Measurements from ENCODE around the gene ZNF638.

The ZNF638 gene

DNA sequence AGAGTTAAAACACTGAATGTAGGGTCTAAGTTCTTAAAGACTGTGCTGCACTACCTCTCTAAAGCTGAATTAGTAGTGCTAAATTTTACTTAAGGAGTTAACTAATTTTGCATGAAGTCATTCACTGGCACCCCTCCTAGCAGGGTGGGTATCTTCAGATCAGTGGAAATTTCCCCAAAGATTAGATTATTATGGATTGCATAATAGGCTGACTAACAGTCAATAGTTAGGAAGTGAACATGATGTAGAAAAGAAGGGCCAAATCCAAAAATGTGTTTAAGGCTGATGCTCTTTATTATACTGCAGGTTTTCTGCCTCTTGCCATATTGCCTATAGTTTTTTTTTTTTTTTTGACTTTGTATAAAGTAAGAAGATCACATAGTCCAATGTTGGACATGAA is 5.2 kb downstream of the ZNF638 start:
- no peak for DNase-seq (ENCODE audit: low read depth)

DNA sequence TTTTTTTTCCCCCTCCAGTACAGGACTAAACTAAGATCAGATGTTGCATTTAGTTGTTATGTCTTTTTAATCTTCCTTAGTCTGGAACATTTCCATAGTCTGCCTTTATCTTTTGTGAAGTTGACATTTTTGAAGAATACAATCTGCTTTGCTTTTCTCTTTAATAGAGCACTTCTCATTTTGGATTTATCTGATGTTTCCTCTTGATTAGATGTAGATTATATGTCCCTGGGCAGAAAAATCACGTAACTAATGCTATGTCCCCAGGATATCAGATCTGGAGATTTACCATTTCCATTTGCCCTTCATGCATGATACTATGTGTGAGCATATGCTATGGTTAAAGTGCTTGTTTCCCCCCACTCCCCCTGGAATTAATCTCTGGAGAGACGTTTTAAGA is 6.2 kb downstream of the ZNF638 start:
- DNase-seq (ENCODE audit: low read depth): no peak

DNA sequence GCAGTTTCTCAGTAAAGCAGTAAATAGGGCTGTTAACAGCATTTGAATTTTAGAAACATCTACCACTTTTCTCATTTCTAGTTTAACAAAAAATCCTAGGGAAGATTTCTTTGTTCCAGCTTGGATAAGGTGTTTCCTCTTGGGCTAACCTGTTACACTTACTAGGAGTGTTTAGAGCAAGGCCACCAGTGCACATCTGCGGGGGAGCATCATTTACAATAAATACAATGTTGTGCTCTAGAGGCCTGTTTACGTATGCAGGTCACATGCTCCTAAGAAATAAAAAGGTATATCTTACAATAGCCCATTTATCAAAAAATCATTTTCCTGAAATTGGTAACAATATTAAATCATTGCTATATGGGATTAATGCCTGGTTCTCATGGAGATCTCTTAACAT is 8.1 kb downstream of the ZNF638 start:
- DNase-seq (ENCODE audit: low read depth): no peak

DNA sequence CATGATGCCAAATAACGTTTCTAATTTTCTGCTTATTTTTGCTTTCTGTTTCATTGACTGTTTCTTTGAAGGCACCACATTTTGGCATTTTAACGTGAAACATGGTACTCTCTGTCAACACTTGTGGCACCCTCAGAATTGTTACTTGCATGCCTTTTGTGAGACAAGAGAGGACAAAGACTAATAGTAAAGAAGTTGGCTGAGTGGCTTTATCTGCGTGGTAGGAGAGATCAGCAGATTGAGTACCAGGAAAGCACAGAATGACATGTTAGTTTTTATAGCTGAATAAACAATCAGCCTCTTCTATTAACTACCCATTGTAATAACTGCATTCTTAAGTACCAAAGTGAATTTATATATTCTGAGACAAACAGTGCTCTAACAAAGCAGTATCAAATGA is 8.6 kb downstream of the ZNF638 start:
- DNase-seq (ENCODE audit: low read depth): no peak

DNA sequence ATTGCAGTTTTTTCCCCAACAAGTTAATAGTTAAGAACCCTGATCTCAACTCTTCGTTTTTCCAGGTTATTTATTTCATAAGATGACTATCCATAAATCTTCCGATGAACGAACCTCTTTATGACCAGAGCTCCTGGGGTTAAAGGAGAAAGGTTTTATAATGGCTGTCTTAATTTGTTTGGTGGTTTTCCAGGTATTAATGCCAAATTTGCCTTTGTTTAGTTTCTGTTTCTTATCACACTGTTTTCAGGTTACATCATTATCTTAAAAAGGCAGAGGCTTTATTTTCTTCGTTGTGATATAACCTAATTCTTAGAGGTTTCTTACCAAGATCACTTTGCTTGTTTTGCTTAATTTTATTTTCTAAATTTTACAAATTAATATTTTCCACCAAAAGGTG is 10.1 kb downstream of the ZNF638 start:
- no peak for DNase-seq (ENCODE audit: low read depth)

DNA sequence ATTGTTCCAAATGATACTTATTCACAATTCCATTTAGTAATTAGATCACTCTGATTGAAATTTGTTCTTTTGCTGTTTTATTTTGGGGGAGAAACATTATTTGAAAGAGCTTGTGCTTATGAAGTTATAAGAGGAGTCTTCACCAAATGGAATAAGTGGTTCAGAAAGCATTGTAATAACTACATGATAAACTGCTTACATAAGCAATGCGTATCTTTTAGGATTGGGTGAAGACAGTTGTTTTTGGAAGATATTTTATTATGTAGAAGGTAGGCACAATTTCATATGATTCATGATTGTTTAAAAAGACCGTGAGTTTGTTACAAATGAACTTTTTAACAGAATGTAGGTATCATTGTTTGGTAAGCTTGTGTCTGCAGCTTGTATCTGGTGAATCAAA is 14.5 kb downstream of the ZNF638 start:
- no peak for DNase-seq (ENCODE audit: low read depth)

DNA sequence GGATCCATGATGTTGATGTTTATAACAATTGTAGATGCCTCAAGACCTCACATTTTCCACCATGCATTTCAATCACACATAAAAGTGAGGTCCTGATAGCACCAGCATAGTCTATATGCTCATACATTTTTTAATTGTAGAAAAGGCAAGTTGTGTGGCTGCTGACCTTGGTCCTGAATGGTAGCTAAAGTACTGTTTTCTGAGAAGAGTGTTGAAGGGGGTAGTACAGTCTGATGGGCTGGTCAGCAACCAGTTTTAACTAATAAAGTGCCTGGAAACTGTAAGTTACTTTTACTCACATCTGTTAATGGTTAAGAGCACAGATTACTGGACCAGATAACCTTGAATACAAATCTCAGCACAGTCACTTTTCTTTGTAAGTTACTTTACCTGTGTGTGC is 15.9 kb downstream of the ZNF638 start:
- DNase-seq (ENCODE audit: low read depth): no peak

DNA sequence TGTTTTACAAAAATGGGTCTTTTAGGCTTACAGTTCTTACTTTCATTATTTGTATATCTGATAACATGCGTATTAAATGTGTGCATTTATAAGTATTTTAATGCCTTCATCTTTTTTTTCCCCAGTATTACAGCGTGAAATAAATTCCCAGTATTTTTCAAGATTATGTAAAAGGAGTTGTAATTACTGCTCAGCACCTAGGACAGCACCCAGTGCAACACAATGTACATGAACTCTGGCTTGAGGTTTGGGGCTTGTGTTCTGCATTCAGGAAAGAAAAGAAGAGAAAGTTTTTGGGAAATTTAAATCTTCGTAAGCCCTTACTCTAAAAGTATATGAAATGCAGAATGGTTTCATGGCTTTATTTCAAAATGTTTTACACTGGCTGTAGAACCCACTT is 16.7 kb downstream of the ZNF638 start:
- DNase-seq (ENCODE audit: low read depth): no peak

DNA sequence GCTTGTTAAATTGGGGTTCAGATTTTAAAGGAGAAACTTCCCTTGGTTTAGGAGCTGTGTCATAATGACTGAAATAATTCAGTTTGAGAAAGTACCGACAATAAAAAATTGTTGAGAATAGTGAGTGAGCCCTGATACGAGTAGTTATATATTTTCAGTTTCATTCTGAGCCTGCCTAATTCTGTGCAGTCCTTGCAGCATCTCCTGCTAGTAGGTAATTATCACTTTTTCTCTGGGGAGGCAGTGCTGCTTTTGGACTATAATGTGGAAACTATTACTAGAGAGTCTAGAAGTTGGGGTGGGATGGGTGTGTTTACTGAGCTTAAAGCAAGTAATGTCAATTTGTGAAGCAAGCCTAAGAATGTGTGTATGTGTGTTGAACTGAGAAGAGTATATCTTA is 21.7 kb downstream of the ZNF638 start:
- DNase-seq (ENCODE audit: low read depth): no peak

DNA sequence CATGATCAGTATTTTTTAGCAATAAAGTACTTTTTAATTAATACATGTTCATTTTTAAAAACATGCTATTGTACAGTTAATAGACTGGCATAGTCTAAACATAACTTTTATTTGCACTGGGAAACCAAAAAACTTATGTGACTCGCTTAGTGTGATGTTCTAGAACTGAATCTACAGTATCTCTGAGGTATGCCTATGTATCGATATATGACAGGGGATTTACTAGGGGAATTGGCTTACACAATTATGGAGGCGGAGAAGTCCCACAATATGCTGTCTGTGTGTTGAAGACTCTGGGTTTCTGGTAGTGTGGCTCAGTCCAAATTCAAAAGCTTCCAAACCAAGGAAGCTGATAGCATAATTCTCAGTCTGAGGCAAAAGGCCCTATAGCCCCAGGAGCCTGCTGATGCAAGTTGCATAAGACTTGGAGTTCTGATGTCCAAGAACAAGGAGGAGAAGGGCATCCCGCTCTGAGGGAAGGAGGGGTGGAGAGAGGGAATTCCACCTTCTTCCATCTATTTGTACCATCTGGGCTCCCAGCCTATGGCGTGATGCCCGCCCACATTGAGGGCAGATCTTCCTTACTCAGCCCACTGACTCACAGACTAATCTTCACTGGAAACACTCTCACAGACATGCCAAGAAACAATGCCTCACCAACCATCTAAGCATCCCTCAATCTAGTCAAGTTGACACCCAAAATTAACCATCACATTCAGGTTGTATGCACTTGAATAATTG is 27.5 kb downstream of the ZNF638 start:
- no peak for DNase-seq (ENCODE audit: low read depth)

DNA sequence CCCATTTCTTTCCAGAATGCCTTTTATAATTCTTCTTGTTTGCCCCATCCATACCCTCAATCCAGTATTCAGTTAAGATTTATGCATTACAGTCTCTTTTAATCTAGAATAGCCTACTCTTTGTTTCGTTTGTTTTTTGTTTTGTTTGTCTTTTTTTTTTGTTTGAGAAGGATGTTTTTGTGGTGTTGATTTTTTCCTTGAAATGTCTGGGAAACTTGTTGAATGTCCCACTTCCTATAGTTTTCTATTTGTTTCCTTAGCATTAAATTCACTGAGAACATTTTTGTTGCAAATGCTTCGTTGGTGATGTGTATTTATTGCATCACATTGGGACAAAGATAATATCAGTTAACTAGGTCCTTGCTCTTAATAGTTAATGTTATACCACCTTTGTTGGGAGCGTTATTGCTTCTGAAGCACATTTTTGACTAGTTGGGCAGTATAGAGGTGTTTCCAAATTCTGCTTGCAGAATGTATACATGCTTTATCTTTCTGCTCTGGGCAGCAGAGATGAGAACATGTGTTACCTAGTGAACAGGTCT is 28.9 kb downstream of the ZNF638 start:
- no peak for DNase-seq (ENCODE audit: low read depth)

DNA sequence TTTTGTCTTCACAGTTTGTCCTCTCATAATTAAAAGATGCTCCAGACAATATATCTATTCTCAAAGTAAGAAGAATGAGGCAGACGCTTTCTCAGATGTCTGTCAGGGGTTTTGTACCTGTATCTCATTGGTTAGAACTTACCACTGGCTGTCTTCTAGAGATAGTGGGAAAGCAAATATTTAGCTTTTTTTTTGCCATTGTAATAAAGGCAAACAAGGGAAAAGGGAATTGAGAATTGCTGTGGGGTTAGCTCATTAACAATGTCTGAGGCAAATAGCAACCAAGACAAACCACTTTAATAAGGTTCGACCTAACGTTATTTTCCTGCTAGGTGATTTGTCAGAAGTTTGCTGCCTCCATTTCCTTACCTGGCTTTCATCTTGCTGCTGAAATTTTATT is 30.0 kb downstream of the ZNF638 start:
- DNase-seq (ENCODE audit: low read depth): no peak

DNA sequence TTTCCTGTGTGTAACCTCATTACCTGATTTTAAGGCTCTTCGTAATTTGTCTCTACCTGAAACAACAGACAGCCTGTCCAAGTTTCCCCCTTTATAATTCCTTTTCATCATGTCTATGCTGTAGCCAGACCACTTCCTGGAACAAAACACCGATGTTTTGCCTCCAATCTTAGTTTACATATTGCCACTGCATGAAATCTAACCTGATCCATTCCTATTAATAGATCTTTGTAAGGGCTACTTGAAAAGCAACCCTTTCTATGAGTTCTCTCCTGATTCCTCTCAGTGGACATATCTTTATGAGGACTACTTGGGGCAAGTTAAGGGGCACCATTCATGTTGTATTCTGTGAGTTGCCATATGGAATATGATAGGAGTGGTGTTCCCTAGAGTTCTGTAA is 30.9 kb downstream of the ZNF638 start:
- no peak for DNase-seq (ENCODE audit: low read depth)

DNA sequence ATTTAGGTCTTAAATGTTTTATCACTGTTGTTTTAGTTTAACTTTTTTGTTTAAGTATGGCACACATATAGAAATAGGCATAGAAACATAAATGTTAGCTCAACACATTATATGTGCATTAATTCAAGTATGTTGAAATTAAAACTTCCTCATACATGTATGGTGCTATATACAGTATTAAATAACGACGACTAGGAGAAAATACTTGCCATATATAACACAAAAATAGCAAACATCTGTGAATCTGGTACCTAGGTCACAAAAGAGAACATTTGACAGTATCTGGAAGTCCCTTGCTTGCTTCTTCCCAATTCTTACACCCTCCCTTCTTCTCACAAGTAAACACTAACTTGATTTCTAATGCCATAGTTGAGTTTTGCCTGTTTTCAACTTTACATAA is 38.4 kb downstream of the ZNF638 start:
- DNase-seq (ENCODE audit: low read depth): no peak

DNA sequence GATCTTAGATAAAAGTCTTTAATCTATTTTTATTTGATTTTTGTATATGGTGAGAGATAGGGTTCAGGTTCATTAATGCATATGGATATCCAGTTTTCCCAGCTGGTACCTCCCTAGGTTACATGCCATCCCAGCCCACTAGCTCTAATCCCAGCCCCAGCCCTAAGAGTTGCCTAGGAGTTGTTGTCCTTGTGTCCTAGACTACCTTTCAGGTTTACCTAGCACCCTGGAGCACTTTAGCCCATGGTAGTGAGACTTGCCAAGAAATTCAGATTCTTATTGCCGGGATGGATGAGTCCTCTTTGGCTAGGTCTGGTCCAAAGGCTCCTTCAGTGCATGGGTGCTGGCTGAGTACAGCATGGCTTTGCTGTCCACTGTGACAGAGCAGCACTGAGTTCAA is 40.5 kb downstream of the ZNF638 start:
- DNase-seq (ENCODE audit: low read depth): no peak

DNA sequence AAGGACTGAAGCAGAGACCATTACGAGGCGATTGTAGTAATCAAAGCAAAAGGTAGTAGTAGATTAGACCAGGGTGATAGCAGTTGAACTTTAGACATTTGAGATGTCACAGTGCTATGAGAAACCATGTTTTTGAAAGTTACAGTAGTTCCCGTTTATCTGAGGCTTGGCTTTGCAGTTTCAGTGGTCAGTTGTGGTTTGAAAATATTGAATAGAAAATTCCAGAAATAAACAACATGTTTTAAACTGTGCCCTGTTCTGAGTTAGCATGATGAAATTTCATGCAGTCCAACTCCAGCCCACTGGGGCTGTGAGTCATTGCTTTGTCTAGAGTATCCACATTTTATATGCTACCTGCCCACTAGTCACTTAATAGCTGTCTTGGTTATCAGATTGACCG is 47.5 kb downstream of the ZNF638 start:
- no peak for DNase-seq (ENCODE audit: low read depth)

DNA sequence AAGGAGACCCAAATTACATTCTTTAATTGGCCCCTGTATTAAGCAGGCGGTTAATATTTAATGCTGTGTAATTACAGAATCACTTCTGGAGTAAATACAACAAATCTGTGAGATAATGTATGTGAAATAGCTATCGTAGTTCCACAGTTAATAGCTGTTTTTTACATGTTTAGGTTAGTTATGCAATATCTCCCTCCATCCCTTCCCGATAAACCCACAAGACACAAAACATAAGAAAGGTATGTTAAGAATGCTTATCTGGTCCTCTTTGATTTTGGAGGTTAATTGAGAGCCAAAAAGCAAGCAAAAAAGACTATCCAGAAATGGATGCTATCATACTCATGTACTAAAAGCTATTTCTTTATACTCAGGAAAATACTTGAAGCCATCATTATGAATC is 49.1 kb downstream of the ZNF638 start:
- DNase-seq (ENCODE audit: low read depth): no peak

DNA sequence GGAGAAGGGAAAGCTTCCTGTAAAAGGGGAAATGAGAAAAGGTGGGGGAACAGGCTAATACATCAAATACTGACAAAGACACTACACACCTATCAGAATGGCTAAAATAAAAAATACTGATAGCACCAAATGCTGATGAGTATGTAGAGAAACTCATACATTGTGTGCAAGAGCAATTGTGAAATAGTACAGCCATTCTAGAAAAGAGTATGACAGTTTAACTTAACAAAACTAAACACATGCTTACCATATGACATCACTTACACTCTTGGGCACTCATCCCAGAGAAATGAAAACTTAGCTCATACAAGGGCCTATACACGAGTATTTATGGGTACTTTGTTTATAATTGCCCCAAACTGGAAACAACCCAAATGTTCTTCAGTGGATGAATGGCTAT is 53.4 kb downstream of the ZNF638 start:
- no peak for DNase-seq (ENCODE audit: low read depth)

DNA sequence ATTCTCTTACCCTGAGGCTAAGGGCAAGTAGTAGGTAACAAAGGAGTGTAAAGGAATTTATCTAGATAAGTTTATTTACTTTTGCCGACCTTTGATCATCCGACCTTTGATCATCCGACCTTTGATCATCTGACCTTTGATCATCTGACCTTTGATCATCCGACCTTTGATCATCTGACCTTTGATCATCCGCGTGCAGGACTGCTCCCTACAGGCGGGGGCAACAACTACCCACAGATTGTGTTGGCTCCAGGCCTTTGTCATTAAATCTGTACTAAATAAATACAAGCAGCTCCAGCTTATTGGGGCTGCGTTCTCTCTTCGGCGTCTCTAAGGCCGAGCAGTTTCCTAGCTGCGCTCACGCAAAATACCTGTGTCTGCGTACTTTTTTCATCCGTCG is 56.6 kb downstream of the ZNF638 start:
- no peak for DNase-seq (ENCODE audit: low read depth)

DNA sequence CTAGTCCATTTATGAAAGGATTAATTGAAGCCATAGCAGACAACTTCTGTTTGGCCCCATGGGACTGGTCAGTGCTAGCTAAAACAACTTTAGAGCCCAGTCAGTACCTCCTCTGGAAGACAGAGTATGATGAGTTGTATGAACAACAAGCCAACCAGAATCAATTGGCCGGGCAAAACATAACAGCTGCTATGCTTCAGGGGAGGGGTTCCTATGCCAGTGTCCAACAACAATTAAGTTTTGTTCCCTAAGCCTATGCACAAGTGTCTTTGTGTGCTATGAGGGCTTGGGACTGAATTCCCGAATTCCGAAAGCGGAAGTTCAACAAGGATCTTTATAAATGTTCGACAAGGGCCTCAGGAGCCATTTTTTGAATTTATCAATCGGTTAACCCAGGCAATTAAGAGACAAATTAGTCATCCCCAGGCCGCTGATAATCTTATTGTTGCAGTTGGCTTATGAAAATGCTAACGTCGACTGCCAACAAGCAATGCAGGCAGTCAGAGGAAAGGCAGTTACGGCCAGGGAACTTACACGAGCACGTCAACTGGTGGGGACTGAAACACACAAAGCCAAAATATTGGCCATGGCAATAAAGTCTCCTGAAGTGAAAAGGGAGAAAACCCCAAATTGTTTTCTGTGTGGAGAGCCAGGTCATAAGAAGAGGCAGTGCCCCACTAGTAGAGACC is 57.9 kb downstream of the ZNF638 start:
- no peak for DNase-seq (ENCODE audit: low read depth)

DNA sequence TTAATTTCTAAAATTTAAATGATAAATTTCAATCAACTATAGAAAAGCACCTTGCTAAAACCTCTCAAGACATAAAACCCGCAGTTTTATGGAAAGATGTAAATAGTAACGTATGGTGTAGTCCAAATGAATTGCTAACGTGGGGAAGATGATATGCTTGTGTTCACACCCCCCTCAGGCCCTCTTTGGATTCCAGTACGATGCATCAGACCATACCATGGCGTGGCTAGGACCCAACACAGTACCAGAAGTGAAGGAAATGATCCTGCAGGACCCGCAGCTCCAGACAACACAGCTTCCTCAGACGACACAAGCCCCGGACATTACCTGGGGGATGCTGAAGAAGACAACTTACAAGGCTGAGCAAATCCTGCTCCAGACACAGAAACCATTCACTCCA is 61.6 kb downstream of the ZNF638 start:
- no peak for DNase-seq (ENCODE audit: low read depth)

DNA sequence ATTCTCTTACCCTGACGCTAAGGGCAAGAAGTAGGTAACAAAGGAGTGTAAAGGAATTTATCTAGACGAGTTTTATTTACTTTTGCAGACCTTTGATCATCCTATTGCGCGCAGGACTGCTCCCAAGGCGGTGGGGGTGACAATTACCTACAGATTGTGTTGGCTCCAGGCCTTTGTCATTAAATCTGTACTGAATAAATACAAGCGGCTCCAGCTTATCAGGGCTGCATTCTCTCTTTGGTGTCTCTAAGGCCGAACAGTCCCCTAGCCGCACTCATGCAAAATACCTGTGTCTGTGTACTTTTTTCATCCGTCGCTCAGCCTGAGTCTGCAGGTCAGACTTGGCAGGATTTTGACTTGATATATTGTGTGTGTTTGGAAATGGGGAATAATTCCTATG is 63.9 kb downstream of the ZNF638 start:
- DNase-seq (ENCODE audit: low read depth): no peak

DNA sequence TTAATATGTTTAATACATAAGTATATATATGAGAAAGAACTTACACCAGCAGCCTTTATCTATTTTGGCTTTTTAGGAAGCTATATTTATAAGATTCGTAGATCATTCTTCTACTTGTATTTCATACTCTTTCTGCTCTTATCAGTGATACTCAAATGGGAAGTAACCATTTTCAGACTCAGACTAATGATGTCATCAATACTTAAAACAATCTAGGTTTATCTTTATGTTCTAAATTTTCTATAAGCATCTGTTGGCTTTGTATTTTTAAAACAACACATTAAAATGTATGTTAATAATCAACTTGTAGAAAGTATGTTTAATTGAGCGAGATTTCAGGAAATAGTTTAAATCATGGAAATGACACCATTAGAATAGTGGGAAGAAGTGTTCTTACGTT is 70.8 kb downstream of the ZNF638 start:
- no peak for DNase-seq (ENCODE audit: low read depth)

DNA sequence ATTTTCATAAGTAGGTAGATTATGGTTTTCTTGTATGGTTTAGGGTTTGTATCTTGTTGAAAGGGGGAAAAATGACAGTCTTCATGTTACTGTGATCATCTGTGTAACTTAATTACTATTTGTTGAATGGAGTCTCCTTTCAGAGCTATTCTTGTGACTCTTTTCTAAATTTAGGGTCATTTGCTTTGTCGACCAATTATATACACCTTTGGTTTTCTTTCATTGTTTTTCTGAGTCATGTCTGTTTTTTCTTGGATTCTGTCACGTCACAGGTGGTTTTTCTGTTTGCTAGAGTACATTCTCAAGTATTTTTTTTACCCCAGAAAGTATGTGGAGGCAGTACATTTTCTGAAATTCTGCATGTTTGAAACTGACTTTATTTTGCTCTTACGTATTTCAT is 78.0 kb downstream of the ZNF638 start:
- no peak for DNase-seq (ENCODE audit: low read depth)

All from activated T-cell treated with anti-CD3 and anti-CD28 coated beads for 24 hours (primary cell).